Spleen (tissue), 7 donors: ENCODE results near the gene FYN.

Experiments
- CTCF ChIP-seq, 11 experiments: fragments of 200-600 bp in 7 of 11; fragments of 450-650 bp in 4 of 11; sonication (generic) in 4 of 11; IDR thresholded peaks in 8 of 11; conservative IDR thresholded peaks in 3 of 11; 1 replicate in 7 of 11; 2 replicates in 4 of 11; pipeline versions ENCODE4 v1.4.0 to v1.8.0; 2016 to 2021; ENCODE audit warnings: antibody characterized with exemption in 11 of 11, inconsistent platforms in 4 of 11, mild to moderate bottlenecking in 1 of 11
- POLR2AphosphoS5 ChIP-seq, 3 donors: sonication (generic); formaldehyde crosslinking; IDR thresholded peaks; one replicate each; pipeline ENCODE4 v1.5.1; 2017; ENCODE audit warnings: antibody characterized with exemption in 3 of 3
- donor health status: DM: no; HTN: no; CAD: no; lungs with moderate emphysema.
- donor health status: DM: no; HTN: no; CAD: no.
- donor health status: DM: no; HTN: no; CAD: no.

GRCh38 chr6:111777357-111777756, 95.9 kb downstream of the FYN start:
- TF ChIP-seq POLR2AphosphoS5 (IDR thresholded peaks at IDR 0.05) = peak in 1 of 3 donors; percentile 16
- peak in 1 of 11 experiments; percentile 13 for TF ChIP-seq CTCF (IDR thresholded peaks at IDR 0.05 in 8 of 11, conservative IDR thresholded peaks at IDR 0.05 in 3 of 11)
